Stimulated activated CD4-positive, alpha-beta T cell treated with anti-CD3 and anti-CD28 coated beads, Interleukin-2, amount 100 ng/mL, for 24 hours (primary cell): ENCODE measurements around the gene SNCA.

Source experiments
- DNase-seq, 2 donors: peaks; one replicate each; pipeline ENCODE4 v3.0.0-alpha.2; 2020

SNCA gene

DNA sequence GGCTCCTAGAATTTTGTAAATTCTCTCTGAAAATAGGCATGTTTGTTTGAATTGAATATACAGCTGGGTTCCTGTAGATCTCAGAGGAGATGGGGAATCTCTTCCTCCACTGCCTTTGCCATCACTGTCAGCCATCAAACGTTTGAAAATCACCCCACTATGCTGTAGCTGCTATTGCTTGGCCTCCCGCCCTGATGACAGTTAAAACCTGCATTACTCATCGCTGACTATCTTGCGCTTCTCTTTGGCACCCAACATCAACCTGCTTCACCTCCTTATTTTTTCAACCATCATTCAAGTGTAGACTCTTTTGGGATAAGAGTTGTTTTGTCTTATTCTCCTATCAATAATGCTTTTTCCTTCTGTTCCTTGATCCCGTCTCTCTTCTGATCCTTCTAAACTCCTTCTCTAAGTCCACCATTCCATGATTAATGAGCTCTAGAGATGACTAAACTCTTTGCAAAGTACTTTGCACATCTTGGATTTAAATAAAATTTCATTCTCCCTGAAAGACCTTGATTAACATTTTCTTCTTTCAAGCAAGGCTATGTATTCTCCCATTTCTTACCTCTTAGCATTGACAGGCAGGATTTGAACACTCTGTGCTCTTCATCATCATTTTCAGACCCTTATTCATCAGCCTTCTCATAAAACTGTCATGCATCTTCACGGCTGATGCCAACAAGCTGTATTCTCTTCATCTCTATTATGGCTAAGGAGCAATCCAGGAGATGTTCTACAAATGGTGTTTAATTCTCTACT is 133.0 kb downstream of the SNCA start:
- DNase-seq, result no peak

DNA sequence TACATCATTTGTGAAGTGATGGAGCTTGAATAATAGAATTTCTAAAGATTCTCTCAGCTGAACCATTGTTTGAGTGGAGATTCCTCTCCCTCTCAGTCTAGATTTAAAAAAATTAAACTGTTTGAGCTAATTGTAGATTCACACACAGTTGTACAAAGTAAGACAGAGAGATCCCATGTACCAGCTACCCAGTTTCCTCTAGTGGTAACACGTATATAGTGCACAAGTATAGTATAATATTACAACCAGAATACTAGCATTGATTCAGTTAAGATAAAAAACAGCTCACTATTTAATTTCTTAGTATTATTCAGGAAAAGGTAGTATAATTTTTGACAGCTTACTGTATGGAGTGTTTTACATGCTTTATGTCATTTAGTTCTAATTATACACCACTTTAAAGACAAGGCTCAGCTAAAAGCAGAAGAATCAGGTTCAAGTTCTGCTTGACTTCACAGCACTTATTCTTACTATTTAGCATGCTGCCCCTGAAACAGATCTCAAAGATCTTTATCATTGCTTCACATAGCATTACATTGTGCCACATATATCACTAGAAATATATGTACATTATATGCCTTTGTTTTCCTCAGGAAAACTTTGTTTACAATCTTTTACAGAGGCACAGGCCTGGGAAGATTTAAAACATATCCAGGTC is 136.1 kb downstream of the SNCA start:
- DNase-seq, result no peak

DNA sequence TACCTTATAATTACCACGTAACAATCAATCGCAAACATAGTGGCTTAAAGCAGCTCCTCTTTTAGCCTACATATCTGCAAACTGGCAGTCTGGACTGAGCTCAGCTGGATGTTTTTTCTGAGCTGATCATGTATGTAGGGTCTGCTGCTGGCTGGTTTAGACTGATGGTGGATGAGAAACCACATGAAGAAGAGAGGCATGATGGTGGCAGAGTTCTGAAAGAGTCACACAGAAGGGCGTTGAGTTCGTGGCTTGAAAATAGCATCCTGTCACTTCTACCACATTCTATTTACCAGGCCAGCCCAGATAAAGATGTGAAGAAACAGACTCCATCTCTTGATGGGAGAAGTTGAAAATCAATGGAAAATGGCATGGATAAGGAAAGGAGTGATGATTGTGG is 151.3 kb downstream of the SNCA start:
- DNase-seq, result no peak

DNA sequence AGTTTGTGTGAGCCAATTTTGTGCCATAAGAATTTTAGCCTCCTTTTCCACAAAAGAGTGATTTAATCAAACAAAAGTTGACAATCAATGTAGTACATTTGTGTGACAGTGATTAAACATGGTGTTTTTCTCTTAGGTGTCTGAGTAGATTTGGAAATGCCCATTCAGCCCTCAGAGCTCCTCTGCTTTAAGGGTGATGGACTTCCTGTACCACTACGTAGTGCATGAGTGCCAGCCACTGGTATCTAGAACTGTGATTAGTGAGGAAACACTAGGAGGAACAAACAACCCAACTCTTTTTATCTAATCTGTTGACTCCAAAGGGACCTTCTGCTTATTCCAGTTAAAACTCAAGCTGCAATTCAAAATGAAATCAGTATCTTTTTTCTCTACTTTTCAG is 151.7 kb downstream of the SNCA start:
- no peak for DNase-seq

DNA sequence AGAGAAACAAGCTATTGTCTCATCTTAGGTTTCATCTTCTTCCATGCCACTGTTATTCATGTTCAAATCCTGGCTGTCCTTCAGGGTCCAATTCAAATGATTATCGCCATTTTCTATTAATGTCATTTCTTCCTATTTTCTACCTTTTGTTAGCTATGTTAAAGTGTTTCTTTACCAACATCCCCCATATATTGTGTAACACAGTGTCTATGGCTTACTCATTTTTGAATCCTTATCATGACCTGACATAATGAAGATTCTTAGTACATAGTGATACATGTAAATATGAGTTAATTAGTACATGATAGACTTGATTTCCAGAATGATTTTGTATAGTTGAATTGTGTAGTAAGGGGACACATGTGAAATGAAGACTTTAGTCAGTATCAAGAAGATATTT is 152.4 kb downstream of the SNCA start:
- no peak for DNase-seq

DNA sequence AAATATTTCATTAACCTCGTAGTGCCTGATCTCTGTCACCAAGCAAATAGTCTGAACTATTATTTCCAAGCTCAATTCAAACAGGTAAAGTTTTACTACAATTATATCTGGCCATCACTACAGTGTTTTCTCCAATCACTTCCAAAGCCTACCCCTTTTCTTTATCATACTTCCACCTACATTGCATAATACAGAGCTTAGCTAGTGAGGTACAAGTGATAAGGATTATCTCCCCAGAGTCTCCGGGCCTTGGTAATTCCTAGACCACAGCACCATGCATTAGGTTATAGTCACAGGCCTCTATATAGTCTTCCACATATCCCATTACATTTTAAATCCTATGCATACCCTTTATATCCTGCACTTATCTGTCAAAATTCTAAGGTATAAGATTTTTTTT is 154.2 kb downstream of the SNCA start:
- no peak for DNase-seq

DNA sequence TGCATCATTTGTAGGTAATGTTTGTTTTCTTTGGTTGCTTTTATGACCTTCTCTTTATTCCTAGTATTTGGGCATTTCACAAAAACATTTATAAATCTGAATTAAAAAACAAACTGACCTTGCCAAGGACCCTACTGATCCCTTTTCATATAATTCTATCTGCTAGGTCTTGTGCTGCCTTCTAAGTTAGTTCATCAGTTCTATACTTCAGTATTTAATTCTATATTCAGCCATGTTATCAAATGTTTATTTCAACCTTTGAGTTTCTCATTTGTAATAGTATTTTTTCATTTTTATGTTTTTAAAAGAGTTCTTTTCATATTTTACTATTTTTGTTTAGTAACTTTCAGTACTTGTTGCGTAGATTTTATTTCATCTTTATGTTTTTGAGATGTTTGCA is 155.3 kb downstream of the SNCA start:
- DNase-seq, result no peak

DNA sequence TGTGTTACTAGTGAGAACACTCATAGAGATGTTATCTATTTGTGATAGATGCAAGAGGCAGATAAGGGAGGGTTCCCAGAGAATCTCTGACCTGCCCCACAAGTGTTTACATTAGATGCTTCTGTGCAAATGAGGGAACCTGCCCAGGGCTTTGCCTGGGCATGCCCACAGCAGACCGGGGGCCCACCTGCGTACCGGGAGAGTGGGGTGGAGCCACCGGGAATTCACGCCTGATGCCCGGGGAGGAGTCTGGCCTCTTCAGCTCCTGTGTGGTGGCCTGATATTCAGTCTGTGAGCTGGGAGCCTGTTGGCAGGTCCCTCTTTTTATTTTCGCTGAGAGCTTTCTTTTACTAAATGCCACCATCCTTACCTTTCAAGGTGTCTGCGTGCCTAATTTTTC is 155.7 kb downstream of the SNCA start:
- DNase-seq, result no peak

DNA sequence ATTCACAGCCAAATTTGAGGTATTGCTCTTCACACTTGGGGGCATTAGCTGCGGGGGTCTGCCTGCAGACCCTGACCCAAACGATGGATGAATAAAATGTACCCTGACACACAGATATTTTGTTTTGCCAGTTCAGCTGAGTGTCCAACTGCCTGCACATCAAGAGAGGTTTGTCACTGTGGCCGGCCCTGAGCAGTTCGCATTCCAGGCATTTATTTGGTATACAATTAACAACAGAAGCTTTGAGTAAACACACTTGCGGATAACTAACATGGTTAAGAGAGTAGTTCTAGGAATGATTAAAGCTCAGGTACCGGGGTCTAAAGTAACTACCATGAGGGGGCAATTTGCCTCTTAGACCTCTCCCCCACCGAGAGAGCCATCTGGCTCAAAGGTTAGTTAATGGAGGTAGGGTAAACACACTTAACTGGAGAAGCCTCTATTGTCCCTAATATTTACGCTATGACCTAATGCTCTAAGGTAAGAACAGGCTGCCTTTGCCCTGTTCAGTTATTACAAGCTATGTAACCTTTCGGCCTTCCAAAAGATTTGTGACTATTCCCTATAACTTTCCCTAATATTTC is 162.0 kb downstream of the SNCA start:
- DNase-seq, result no peak
